ENCODE measurements around the gene CTAGE9. TPM values are rescaled to one million over a fixed set of nuclear protein-coding genes. Genes with fewer than 3 reads are reported as not detected.

The CTAGE9 gene
- total RNA-seq, 1 experiment from 2014 or later = 0.15 TPM

DNA sequence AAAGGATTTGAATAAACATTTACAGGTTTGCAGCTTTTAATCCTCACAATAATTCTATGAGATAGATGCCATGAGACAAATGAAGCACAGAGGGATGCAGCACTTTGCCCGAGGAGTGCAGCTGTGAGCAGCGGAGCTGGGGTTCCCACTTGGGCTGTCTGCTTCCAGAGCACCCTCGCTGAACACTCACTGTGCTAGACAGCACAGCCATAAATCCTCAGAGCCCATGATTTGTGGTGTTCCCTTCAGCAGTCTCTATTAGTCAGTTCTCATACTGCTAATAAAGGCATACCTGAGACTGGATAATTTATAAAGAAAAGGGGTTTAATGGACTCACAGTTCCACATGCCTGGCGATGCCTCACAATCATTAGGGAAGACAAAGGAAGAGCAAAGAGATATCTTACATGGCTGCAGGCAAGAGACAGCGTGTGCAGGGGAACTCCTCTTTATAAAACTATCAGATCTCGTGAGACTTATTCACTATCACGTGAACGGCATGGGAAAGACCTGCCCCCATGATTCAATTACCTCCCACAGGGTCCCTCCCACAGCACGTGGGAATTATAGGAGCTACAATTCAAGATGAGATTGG lies 25.3 kb upstream of the CTAGE9 start:
- no peak overlapping the region for H3K4me3 ChIP-seq (ENCODE audit: low read depth in 2 of 2, low read length in 2 of 2)
- CTCF ChIA-PET = no interaction called here
- BruUV-seq (replicated peaks) = no TSS peak
- H3K36me3 ChIP-seq (ENCODE audit: control insufficient read depth, insufficient read depth, low read length) = no peaks in the 10 kb centered on the region
- H3K9me3 ChIP-seq (ENCODE audit: control insufficient read depth, insufficient read depth, low read depth, low read length) = no peaks in the 10 kb centered on the region
- H3K27me3 ChIP-seq (ENCODE audit: control insufficient read depth, insufficient read depth, low read length) = peaks cover 2% of the 10 kb centered on the region; the same call in 1 of the 2 replicates
- H3K27ac ChIP-seq (ENCODE audit: low read length) = no peak overlapping the region
- H3K4me1 ChIP-seq (ENCODE audit: control insufficient read depth, insufficient read depth, low read length) = no peaks in the 10 kb centered on the region
- TF ChIP-seq TCF7L2 (IDR thresholded peaks at IDR 0.05; ENCODE audit: low read depth, low read length) (no peak), POLR2AphosphoS5 (IDR thresholded peaks at IDR 0.05; ENCODE audit: low read depth, low read length) (no peak), SIN3A (IDR thresholded peaks at IDR 0.05; ENCODE audit: borderline replicate concordance, insufficient read depth, low read depth, low read length) (no peak)
- TF ChIP-seq, protein P1, sequence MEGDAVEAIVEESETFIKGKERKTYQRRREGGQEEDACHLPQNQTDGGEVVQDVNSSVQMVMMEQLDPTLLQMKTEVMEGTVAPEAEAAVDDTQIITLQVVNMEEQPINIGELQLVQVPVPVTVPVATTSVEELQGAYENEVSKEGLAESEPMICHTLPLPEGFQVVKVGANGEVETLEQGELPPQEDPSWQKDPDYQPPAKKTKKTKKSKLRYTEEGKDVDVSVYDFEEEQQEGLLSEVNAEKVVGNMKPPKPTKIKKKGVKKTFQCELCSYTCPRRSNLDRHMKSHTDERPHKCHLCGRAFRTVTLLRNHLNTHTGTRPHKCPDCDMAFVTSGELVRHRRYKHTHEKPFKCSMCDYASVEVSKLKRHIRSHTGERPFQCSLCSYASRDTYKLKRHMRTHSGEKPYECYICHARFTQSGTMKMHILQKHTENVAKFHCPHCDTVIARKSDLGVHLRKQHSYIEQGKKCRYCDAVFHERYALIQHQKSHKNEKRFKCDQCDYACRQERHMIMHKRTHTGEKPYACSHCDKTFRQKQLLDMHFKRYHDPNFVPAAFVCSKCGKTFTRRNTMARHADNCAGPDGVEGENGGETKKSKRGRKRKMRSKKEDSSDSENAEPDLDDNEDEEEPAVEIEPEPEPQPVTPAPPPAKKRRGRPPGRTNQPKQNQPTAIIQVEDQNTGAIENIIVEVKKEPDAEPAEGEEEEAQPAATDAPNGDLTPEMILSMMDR (IDR thresholded peaks at IDR 0.05) = no peak
- TF ChIP-seq, protein P2, sequence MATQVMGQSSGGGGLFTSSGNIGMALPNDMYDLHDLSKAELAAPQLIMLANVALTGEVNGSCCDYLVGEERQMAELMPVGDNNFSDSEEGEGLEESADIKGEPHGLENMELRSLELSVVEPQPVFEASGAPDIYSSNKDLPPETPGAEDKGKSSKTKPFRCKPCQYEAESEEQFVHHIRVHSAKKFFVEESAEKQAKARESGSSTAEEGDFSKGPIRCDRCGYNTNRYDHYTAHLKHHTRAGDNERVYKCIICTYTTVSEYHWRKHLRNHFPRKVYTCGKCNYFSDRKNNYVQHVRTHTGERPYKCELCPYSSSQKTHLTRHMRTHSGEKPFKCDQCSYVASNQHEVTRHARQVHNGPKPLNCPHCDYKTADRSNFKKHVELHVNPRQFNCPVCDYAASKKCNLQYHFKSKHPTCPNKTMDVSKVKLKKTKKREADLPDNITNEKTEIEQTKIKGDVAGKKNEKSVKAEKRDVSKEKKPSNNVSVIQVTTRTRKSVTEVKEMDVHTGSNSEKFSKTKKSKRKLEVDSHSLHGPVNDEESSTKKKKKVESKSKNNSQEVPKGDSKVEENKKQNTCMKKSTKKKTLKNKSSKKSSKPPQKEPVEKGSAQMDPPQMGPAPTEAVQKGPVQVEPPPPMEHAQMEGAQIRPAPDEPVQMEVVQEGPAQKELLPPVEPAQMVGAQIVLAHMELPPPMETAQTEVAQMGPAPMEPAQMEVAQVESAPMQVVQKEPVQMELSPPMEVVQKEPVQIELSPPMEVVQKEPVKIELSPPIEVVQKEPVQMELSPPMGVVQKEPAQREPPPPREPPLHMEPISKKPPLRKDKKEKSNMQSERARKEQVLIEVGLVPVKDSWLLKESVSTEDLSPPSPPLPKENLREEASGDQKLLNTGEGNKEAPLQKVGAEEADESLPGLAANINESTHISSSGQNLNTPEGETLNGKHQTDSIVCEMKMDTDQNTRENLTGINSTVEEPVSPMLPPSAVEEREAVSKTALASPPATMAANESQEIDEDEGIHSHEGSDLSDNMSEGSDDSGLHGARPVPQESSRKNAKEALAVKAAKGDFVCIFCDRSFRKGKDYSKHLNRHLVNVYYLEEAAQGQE (IDR thresholded peaks at IDR 0.05; ENCODE audit: insufficient read depth in 1 of 2, low read depth in 2 of 2, low read length in 1 of 2) = no peak
- ATAC-seq (no peak), DNase-seq (ENCODE audit: low read depth, low spot score) (no peak)
- POLR2A ChIA-PET = no interaction called here
- in situ Hi-C loops (cut with HindIII; ENCODE audit: low pct_unique_long_range_greater_than_20kb, low sequenced_read_pairs) = no loop called here
- intact Hi-C loops (cut with micrococcal nuclease; ENCODE audit: unreplicated experiment) = no loop called here

DNA sequence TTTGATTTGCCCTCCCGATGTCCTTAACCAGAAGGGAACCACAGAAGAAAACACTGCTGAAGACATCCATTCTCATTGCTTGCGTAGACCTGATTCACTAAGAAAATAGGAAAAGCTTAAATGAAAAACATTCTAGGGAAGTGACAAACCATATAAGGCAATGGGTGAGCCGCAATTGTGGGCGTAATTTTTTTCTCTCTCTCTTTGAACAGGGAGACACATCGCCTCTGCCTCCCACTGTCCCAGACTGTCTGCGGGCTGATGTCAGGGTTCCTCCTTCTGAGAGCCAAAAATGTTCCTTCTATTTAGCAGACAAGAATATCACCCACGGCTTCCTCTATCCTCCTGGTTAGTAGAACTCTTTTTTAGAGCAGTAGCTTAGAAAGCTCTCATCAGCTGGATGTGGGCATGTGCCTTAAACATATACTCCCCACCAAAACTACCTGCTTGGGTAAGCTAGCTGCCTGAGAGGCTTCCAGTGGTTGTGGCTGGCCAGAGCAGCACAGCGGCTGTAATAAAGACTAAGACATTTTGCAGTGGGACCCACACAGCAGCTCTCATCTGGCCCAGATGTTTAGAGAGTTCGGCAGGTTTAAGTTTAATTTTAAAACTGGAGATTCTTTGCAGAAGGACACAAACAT lies 22.7 kb upstream of the CTAGE9 start:
- DNase-seq (ENCODE audit: low read depth, low spot score) (peak; percentile 39), ATAC-seq (peak; percentile 42; the same call in 1 of the 2 replicates)
- Histone ChIP-seq H3K9me3 (ENCODE audit: control insufficient read depth, insufficient read depth, low read depth, low read length) (no peaks in the 10 kb centered on the region), H3K4me1 (ENCODE audit: control insufficient read depth, insufficient read depth, low read length) (no peaks in the 10 kb centered on the region), H3K4me3 (ENCODE audit: low read depth in 2 of 2, low read length in 2 of 2) (no peak overlapping the region), H3K27me3 (ENCODE audit: control insufficient read depth, insufficient read depth, low read length) (peaks cover 2% of the 10 kb centered on the region; the same call in 1 of the 2 replicates), H3K27ac (ENCODE audit: low read length) (no peak overlapping the region), H3K36me3 (ENCODE audit: control insufficient read depth, insufficient read depth, low read length) (no peaks in the 10 kb centered on the region)
- no TSS peak for BruUV-seq (replicated peaks)
- in situ Hi-C loops (cut with HindIII; ENCODE audit: low pct_unique_long_range_greater_than_20kb, low sequenced_read_pairs) (no loop called here), intact Hi-C loops (cut with micrococcal nuclease; ENCODE audit: unreplicated experiment) (no loop called here)
- POLR2A ChIA-PET = no interaction called here
- CTCF ChIA-PET = no interaction called here
- no peak for TF ChIP-seq TCF7L2 (IDR thresholded peaks at IDR 0.05; ENCODE audit: low read depth, low read length)
- TF ChIP-seq, protein P2 (IDR thresholded peaks at IDR 0.05; ENCODE audit: insufficient read depth in 1 of 2, low read depth in 2 of 2, low read length in 1 of 2) = no peak
- TF ChIP-seq SIN3A (IDR thresholded peaks at IDR 0.05; ENCODE audit: borderline replicate concordance, insufficient read depth, low read depth, low read length) = no peak
- TF ChIP-seq, protein P1 (IDR thresholded peaks at IDR 0.05) = no peak
- no peak for TF ChIP-seq POLR2AphosphoS5 (IDR thresholded peaks at IDR 0.05; ENCODE audit: low read depth, low read length)
